A172 (cell line): Measurements from ENCODE around the gene FLOT1. TPM values are rescaled to one million over a fixed set of nuclear protein-coding genes. Genes with fewer than 3 reads are reported as not detected.

Source experiments
- DNase-seq: peaks from one replicate; pipeline ENCODE4 v3.0.0-alpha.2; 2015; ENCODE audit warnings: low spot score
- total RNA-seq: library from RNA; depleted of rRNA; stranded (reverse); fragments of >200 nt; shearing (Covaris generic); gene quantifications from 2 replicates; pipeline ENCODE4 v1.2.3, GENCODE V29; 2014

The FLOT1 gene
- total RNA-seq, 1 experiment from 2014 or later = 165 TPM

GRCh38 chr6:30747300-30747687 lies 4.8 kb upstream of the FLOT1 start:
- DNase-seq = no peak

GRCh38 chr6:30744054-30744805 lies 1.7 kb upstream of the FLOT1 start, which contains the start of gene IER3:
Gene IER3 (minus strand): TSS chr6:30744547. CDS start chr6:30744518, 29 bp downstream.
- DNase-seq = peak; percentile 91

- DNase-seq = peak; percentile 44
These were observed 889 bp upstream of the FLOT1 start for GRCh38 chr6:30743099-30744053.

- DNase-seq = no peak
These were observed 635 bp downstream of the FLOT1 start for GRCh38 chr6:30741789-30742315.

DNA sequence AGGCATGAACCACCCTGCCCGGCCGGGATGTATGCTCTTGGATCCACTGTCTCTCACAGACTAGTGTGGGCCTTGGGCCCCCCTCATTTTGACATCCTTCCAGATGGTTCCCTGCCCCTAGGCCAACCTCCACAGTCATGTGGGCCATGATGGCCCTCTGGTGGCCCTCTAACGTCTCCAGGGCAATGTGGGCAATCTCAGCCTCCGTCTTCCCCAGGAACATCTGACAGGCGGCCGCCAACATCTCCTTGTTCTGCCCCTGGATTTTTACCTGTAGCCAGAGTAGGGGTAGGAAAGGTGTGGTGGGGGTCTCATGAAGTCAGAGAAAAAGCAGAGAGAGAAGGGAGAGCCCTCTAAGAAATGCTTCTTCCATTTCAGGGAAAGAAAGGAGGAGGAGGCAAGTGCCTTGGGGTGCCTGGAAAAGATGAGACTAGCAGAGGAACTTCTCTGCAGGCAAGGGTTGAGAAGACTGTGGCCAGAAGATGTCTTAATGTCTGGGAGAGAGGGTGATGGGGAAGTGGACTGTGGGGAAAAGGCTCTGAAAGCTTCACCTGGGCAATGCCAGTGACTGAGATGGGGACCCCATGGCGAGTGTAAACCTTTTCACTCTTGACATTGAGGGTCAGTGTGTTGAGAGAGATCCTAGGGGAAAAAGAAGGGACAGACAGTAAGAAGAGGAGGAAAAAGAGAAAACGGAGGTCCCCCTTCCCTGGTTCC lies 1.3 kb downstream of the FLOT1 start:
- no peak for DNase-seq

GRCh38 chr6:30740540-30740870 lies 2.0 kb downstream of the FLOT1 start:
- DNase-seq = no peak

- no peak for DNase-seq
These were observed 4.0 kb downstream of the FLOT1 start for GRCh38 chr6:30738532-30738931.

DNA sequence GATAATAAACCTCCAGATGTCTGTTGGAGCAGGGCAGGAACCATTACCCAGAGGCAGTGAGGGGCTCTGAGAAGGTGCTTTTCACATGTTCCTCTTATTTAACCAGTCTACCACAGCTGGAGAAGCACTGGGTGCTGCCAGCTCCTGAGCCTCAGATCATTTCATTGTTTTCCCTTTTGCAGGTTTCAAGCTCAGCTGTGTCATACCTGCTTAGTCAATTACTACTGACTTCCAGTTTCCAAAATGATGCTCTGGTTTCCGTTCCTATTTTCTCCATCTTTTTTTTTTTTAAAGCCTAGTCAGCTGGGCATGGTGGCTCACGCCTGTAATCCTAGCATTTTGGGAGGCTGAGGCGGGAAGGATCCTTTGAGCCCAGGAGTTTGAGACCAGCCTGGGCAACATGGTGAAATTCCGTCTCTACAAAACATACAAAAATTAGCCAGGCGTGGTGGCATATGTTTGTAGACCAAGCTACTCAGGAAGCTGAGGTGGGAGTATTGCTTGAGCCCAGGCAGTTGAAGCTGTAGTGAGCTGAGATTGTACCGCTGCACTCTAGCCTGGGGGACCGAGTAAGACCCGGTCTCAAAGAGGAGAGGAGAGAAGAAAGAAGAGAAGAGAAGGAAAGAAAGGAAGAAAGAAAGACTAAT lies 6.7 kb downstream of the FLOT1 start:
- no peak for DNase-seq

- no peak for DNase-seq
These were observed 10.1 kb downstream of the FLOT1 start for GRCh38 chr6:30732237-30732943.

- DNase-seq = peak; percentile 59
These were observed 11.7 kb downstream of the FLOT1 start for GRCh38 chr6:30730601-30731435.

GRCh38 chr6:30727920-30728553 lies 14.4 kb downstream of the FLOT1 start:
- DNase-seq = peak; percentile 54

DNA sequence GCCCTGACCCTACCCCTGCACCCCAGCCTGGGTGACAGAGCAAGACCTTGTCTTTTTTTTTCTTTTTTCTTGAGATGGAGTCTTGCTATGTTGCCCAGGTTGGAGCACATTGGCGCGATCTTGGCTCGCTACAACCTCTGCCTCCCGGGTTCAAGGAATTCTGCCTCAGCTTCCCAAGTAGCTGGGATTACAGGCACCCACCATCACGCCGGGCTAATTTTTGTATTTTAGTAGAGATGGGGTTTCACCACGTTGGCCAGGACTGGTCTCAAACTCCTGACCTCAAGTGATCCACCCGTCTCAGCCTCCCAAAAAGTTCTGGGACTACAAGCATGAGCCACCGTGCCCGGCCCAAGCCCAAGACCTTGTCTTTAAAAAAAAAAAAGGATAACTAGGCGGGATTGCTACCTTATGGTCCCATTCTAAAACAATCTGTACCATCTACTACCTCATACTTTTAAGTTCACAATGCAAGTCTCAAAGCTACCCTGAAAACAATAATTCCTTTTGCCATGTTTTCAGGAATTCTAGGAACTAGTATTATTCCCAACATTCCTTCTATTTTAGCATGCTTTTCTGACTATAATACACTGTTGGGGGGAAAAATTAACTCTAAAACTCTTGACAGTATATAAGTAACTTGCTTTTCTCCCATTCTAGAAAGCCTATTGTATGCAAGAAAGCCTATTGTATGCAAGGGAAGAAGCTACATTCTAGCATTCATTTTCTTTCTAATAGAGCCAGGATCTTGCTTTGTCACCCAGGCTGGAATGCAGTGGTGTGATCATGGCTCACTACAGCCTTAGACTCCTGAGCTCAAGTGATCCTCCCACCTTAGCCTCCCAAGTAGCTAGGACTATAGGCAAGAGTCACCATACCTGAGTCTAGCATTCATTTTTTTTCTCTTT lies 15.7 kb downstream of the FLOT1 start:
- peak; percentile 56 for DNase-seq

- DNase-seq = peak; percentile 76
These were observed 16.6 kb downstream of the FLOT1 start for GRCh38 chr6:30725713-30726505.

DNA sequence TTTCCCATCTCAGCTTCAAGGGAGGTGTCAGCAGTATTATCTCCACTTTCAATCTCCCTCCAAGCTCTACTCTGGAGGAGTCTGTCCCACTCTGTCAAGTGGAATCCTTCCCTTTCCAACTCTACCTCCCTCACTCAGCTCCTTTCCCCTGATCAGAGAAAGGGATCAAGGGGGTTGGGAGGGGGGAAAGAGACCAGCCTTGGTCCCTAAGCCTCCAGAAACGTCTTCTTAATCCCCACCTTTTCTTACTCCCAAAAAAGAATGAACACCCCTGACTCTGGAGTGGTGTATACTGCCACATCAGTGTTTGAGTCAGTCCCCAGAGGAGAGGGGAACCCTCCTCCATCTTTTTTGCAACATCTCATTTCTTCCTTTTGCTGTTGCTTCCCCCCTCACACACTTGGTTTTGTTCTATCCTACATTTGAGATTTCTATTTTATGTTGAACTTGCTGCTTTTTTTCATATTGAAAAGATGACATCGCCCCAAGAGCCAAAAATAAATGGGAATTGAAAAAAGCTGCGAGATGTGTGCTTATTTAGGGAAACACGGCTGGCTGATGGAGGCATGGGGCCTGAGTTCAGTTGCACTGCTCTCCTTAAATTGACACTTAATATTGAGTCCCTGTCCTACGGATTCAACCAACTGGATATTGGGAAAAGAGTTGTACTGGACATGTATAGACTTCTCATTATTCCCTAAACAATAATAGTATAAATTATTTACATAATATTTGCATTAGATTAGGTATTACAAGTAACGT lies 17.4 kb downstream of the FLOT1 start:
- DNase-seq = peak; percentile 25

DNA sequence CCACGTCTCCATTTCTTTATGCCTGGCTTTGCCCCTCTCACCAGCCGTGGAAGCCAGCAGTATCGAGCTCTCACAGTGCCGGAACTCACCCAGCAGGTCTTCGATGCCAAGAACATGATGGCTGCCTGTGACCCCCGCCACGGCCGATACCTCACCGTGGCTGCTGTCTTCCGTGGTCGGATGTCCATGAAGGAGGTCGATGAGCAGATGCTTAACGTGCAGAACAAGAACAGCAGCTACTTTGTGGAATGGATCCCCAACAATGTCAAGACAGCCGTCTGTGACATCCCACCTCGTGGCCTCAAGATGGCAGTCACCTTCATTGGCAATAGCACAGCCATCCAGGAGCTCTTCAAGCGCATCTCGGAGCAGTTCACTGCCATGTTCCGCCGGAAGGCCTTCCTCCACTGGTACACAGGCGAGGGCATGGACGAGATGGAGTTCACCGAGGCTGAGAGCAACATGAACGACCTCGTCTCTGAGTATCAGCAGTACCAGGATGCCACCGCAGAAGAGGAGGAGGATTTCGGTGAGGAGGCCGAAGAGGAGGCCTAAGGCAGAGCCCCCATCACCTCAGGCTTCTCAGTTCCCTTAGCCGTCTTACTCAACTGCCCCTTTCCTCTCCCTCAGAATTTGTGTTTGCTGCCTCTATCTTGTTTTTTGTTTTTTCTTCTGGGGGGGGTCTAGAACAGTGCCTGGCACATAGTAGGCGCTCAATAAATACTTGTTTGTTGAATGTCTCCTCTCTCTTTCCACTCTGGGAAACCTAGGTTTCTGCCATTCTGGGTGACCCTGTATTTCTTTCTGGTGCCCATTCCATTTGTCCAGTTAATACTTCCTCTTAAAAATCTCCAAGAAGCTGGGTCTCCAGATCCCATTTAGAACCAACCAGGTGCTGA lies 18.4 kb downstream of the FLOT1 start:
- DNase-seq = peak; percentile 19
